GM12878 (cell line): ENCODE measurements around the gene ATRNL1. TPM values are rescaled to one million over a fixed set of nuclear protein-coding genes. Genes with fewer than 3 reads are reported as not detected.

ENCODE experiments used
- ATAC-seq: fragments of 200-7000 bp; cut with Tn5 transposase; 3 replicates; pipeline ENCODE4 v1.9.1; 2020; ENCODE audit warnings: mild to moderate bottlenecking, moderate library complexity
- BruUV-seq: library from RNA; stranded (reverse); fragments of 400-500 nt; replicated peaks from 2 replicates; lab custom pipeline; 2021; lab: Mats Ljungman, UMichigan
- CTCF ChIA-PET: fragments of 300-600 bp; sonication (Branson Sonifier 250); formaldehyde crosslinking; extraction: SDS; loops from one replicate; lab custom pipeline; 2021; ENCODE audit warnings: inconsistent platforms; lab: Yijun Ruan, JAX
- POLR2A ChIA-PET: fragments of 350-600 bp; formaldehyde crosslinking; extraction: SDS; loops from one replicate; lab custom pipeline; 2021; ENCODE audit warnings: inconsistent platforms; lab: Charles Lee
- RAD21 ChIA-PET: fragments of 300-600 bp; sonication (Branson Sonifier 250); formaldehyde crosslinking; loops from one replicate; lab custom pipeline; 2023; ENCODE audit warnings: antibody characterized with exemption; ENCODE audit not compliant: unreplicated experiment; lab: Charles Lee
- SMC1A ChIA-PET: fragments of 300-600 bp; sonication (Branson Sonifier 250); formaldehyde crosslinking; loops from one replicate; lab custom pipeline; 2023; ENCODE audit not compliant: unreplicated experiment, uncharacterized antibody; lab: Charles Lee
- DNase-seq: peaks from one replicate; pipeline ENCODE4 v3.0.0-alpha.2; 2011; ENCODE audit warnings: low read depth, low spot score
- FAIRE-seq: peaks from 3 replicates; lab custom pipeline; 2011; peaks lifted over from hg19 to GRCh38; lab: Jason Lieb, UNC
- H2AFZ ChIP-seq: 2 replicates; pipeline ENCODE4 v1.6.0; 2011; ENCODE audit warnings: low read depth, low read length, control low read depth; ENCODE audit not compliant: control insufficient read depth
- H3K27ac ChIP-seq: 2 replicates; pipeline ENCODE4 v1.5.1; 2011; ENCODE audit warnings: control low read depth; ENCODE audit not compliant: control insufficient read depth, insufficient read depth
- H3K27me3 ChIP-seq, 2 experiments: replicated peaks in 1 of 2; 2 replicates each; pipeline versions ENCODE4 v1.6.0 to v1.6.1; 2011; ENCODE audit warnings: low read length in 1 of 2; ENCODE audit not compliant: control insufficient read depth in 2 of 2, insufficient read depth in 2 of 2
- H3K36me3 ChIP-seq, 2 experiments: 2 replicates each; pipeline ENCODE4 v1.5.1; 2011; ENCODE audit warnings: low read length in 1 of 2; ENCODE audit not compliant: control insufficient read depth in 2 of 2, insufficient read depth in 2 of 2
- H3K4me1 ChIP-seq: 2 replicates; pipeline ENCODE4 v1.6.1; 2011; ENCODE audit warnings: mild to moderate bottlenecking, low read length, moderate library complexity, mixed read lengths; ENCODE audit not compliant: control insufficient read depth, insufficient read depth
- H3K4me2 ChIP-seq: 2 replicates; pipeline ENCODE4 v1.6.0; 2011; ENCODE audit warnings: control low read depth; ENCODE audit not compliant: control insufficient read depth, insufficient read depth
- H3K4me3 ChIP-seq: fragments of 200-600 bp; sonication (generic); 2 replicates; pipeline ENCODE4 v1.5.1; 2016
- H3K79me2 ChIP-seq: 2 replicates; pipeline ENCODE4 v1.6.0; 2011; ENCODE audit warnings: low read length; ENCODE audit not compliant: control insufficient read depth, insufficient read depth
- H3K9ac ChIP-seq: 2 replicates; pipeline ENCODE4 v1.8.0; 2011; ENCODE audit warnings: low read length, control low read depth, mixed read lengths; ENCODE audit not compliant: control insufficient read depth, insufficient read depth
- H3K9me3 ChIP-seq: replicated peaks from 3 replicates; pipeline ENCODE4 v1.5.1; 2011; ENCODE audit warnings: mild to moderate bottlenecking, low read length; ENCODE audit not compliant: control insufficient read depth, insufficient read depth
- H4K20me1 ChIP-seq: 2 replicates; pipeline ENCODE4 v1.6.0; 2011; ENCODE audit not compliant: control insufficient read depth, insufficient read depth
- CBX3 ChIP-seq: fragments of 200-600 bp; sonication (generic); IDR thresholded peaks from 2 replicates; pipeline ENCODE4 v1.6.1; 2016; ENCODE audit warnings: low read depth, borderline replicate concordance
- IKZF2 ChIP-seq, 2 experiments: fragments of 450-650 bp; IDR thresholded peaks; 2 replicates each; pipeline ENCODE4 v1.6.1; 2017; ENCODE audit warnings: mild to moderate bottlenecking in 2 of 2, moderate library complexity in 2 of 2
- PAX8 ChIP-seq: fragments of 450-650 bp; IDR thresholded peaks from 2 replicates; pipeline ENCODE4 v1.6.1; 2017; ENCODE audit warnings: mild to moderate bottlenecking, moderate library complexity
- SMAD1 ChIP-seq: fragments of 450-650 bp; IDR thresholded peaks from 2 replicates; pipeline ENCODE4 v1.6.1; 2018; ENCODE audit warnings: mild to moderate bottlenecking, low read depth; ENCODE audit not compliant: partially characterized antibody
- SREBF1 ChIP-seq: IDR thresholded peaks from 2 replicates; pipeline ENCODE4 v1.6.1; 2012; ENCODE audit warnings: mild to moderate bottlenecking, low read length
- TBL1XR1 ChIP-seq: IDR thresholded peaks from 2 replicates; pipeline ENCODE4 v1.6.1; 2012; ENCODE audit warnings: low read depth, low read length, improper control_type of control experiment
- WGBS: methylation state at CpG from one replicate; pipeline ENCODE4 v1.1.6; 2016; ENCODE audit warnings: low lambda C conversion rate; ENCODE audit not compliant: insufficient replicate concordance, insufficient coverage; ENCODE audit errors: missing lambda C conversion rate; 5-methylcytosine and 5-hydroxymethylcytosine counted together
- in situ Hi-C: fragments of 300-500 bp; cut with MboI; formaldehyde crosslinking; loops from 9 replicates; pipeline ENCODE4 v1.14.3; 2018; ENCODE audit warnings: mixed read lengths
- intact Hi-C: fragments of 100-400 bp; cut with micrococcal nuclease; formaldehyde crosslinking; loops from one replicate; pipeline ENCODE4 v1.14.2; 2022; ENCODE audit not compliant: unreplicated experiment
- polyA plus RNA-seq, 11 experiments: library from polyadenylated mRNA; depleted of rRNA in 4 of 11; unstranded in 6 of 11; stranded (reverse) in 5 of 11; fragments of >200 nt; fragmentation: Nextera tagmentation in 4 of 11; fragmentation: Illumina TruSeq in 1 of 11; extraction: Ambion mirVana in 4 of 11; extraction: Trizol in 1 of 11; gene quantifications; 1 replicate in 1 of 11; 2 replicates in 10 of 11; pipeline versions ENCODE4 v1.2.1 to v1.2.3, GENCODE V29; 2011 to 2016; ENCODE audit warnings: inconsistent platforms in 2 of 11, missing spikeins in 2 of 11, low read depth in 1 of 11
- total RNA-seq, 4 experiments: library from RNA; depleted of rRNA in 3 of 4; stranded (reverse); fragments of >200 nt in 3 of 4; fragmentation: Illumina TruSeq in 1 of 4; extraction: Trizol in 1 of 4; gene quantifications; 2 replicates each; pipeline versions ENCODE4 v1.2.1 to v1.2.3, GENCODE V29; 2013 to 2021
- TF ChIP-seq, protein P1 (sequence below): fragments of 450-650 bp; IDR thresholded peaks from 2 replicates; pipeline ENCODE4 v1.6.1; 2016; ENCODE audit warnings: mild to moderate bottlenecking, moderate library complexity, borderline replicate concordance
- TF ChIP-seq, protein P2 (sequence below): fragments of 450-650 bp; IDR thresholded peaks from 2 replicates; pipeline ENCODE4 v1.6.1; 2014; ENCODE audit warnings: mild to moderate bottlenecking

Gene ATRNL1
- total and polyA plus RNA-seq, 10 of the 15 experiments (the other 5 are each of a cell fraction or from before 2014, with no cell fraction given), result 0.03 to 1.4 (median 0.34) TPM

DNA sequence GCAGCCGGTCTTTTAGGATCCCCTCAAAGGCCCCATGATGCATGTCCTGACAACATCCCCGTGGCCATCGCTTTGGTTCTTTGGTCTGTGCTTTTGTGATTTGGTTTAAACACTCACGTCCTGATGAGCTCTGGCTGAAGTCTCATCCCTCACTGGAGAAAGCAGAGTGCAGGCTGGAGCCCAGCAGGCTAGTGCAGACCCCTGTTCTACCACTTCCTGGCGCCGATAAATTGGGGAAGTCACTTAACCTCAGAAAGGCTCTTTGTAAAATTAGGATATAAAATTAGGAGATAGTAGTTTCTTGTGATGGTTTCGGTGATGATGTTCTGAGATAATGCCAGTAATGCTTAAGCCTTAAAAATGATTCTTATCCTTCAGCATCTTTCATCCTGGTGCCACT is 872.2 kb downstream of the ATRNL1 start (continued):
- TF ChIP-seq, protein P1, sequence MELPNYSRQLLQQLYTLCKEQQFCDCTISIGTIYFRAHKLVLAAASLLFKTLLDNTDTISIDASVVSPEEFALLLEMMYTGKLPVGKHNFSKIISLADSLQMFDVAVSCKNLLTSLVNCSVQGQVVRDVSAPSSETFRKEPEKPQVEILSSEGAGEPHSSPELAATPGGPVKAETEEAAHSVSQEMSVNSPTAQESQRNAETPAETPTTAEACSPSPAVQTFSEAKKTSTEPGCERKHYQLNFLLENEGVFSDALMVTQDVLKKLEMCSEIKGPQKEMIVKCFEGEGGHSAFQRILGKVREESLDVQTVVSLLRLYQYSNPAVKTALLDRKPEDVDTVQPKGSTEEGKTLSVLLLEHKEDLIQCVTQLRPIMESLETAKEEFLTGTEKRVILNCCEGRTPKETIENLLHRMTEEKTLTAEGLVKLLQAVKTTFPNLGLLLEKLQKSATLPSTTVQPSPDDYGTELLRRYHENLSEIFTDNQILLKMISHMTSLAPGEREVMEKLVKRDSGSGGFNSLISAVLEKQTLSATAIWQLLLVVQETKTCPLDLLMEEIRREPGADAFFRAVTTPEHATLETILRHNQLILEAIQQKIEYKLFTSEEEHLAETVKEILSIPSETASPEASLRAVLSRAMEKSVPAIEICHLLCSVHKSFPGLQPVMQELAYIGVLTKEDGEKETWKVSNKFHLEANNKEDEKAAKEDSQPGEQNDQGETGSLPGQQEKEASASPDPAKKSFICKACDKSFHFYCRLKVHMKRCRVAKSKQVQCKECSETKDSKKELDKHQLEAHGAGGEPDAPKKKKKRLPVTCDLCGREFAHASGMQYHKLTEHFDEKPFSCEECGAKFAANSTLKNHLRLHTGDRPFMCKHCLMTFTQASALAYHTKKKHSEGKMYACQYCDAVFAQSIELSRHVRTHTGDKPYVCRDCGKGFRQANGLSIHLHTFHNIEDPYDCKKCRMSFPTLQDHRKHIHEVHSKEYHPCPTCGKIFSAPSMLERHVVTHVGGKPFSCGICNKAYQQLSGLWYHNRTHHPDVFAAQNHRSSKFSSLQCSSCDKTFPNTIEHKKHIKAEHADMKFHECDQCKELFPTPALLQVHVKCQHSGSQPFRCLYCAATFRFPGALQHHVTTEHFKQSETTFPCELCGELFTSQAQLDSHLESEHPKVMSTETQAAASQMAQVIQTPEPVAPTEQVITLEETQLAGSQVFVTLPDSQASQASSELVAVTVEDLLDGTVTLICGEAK, result no peak
- TF ChIP-seq SMAD1 (no peak), SREBF1 (no peak), CBX3 (no peak), TBL1XR1 (no peak)
- TF ChIP-seq, all 136 proteins: peak for 0

DNA sequence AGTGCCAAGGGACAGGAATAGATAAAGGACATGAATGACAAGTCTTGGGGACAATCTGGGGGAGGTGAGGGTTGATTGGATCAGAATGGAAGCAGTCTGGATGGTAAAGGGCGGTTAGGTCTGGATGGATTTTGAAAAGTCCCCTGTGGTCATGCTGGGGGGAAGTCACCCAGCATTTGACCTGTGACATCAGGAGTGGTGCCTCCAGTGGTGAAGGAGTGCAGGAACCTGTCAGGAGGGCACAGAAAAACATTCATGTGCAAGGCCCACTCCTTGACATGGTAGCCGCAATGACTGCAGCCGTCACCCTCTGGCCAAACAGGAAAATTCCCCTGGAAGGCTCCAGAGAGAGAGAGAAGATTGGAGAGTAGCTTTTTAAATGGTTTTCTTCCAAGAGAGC is 875.1 kb downstream of the ATRNL1 start:
- H3K36me3 ChIP-seq, result no peaks in the 10 kb centered on the region
- no peak overlapping the region for H3K4me3 ChIP-seq
- no peaks in the 10 kb centered on the region for H4K20me1 ChIP-seq
- RAD21 ChIA-PET, result no interaction called here
- H3K4me2 ChIP-seq, result no peak overlapping the region
- TF ChIP-seq PAX8 (no peak), SREBF1 (no peak), IKZF2 (IDR thresholded peaks at IDR 0.05) (no peak)
- TF ChIP-seq, protein P2, sequence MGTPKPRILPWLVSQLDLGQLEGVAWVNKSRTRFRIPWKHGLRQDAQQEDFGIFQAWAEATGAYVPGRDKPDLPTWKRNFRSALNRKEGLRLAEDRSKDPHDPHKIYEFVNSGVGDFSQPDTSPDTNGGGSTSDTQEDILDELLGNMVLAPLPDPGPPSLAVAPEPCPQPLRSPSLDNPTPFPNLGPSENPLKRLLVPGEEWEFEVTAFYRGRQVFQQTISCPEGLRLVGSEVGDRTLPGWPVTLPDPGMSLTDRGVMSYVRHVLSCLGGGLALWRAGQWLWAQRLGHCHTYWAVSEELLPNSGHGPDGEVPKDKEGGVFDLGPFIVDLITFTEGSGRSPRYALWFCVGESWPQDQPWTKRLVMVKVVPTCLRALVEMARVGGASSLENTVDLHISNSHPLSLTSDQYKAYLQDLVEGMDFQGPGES, result no peak
- FAIRE-seq (no peak), ATAC-seq (peak; percentile 26; the same call in 1 of the 3 replicates), DNase-seq (no peak)
- CTCF ChIA-PET, result no interaction called here
- no peak overlapping the region for H3K9ac ChIP-seq
- H3K27me3 ChIP-seq, result no peaks in the 10 kb centered on the region
- H3K27ac ChIP-seq, result no peak overlapping the region
- no peaks in the 10 kb centered on the region for H3K9me3 ChIP-seq
- SMC1A ChIA-PET, result no interaction called here
- POLR2A ChIA-PET, result no interaction called here
- in situ Hi-C loops, result no loop called here
- no peaks in the 10 kb centered on the region for H3K4me1 ChIP-seq
- WGBS, result 28% methylated on average over 3 of the region's 3 CpGs
- intact Hi-C loops, result no loop called here
- no TSS peak for BruUV-seq
- H2AFZ ChIP-seq, result no peak overlapping the region
- H3K79me2 ChIP-seq, result no peaks in the 10 kb centered on the region
